Endodermal cell (in vitro differentiated cells): ENCODE measurements around the gene DNAJA3. TPM values are rescaled to one million over a fixed set of nuclear protein-coding genes. Genes with fewer than 3 reads are reported as not detected.

ENCODE experiments used
- DNase-seq: peaks from one replicate; pipeline ENCODE4 v3.0.0-alpha.2; 2017
- H3K27ac ChIP-seq: 2 replicates; pipeline ENCODE4 v1.5.1; 2013; ENCODE audit warnings: mild to moderate bottlenecking, low read depth, low read length, moderate library complexity
- H3K27me3 ChIP-seq: 2 replicates; pipeline ENCODE4 v1.6.1; 2013; ENCODE audit warnings: mild to moderate bottlenecking, low read length, moderate library complexity; ENCODE audit not compliant: insufficient read depth, control insufficient read depth, poor library complexity, severe bottlenecking
- H3K36me3 ChIP-seq: 2 replicates; pipeline ENCODE4 v1.7.0; 2013; ENCODE audit warnings: mild to moderate bottlenecking, low read length, moderate library complexity; ENCODE audit not compliant: control insufficient read depth, insufficient read depth
- H3K4me1 ChIP-seq: one replicate; pipeline ENCODE4 v1.7.0; 2013; ENCODE audit warnings: low read length; ENCODE audit not compliant: control insufficient read depth, insufficient read depth
- H3K4me3 ChIP-seq: 2 replicates; pipeline ENCODE4 v1.5.1; 2013; ENCODE audit warnings: mild to moderate bottlenecking, low read length, moderate library complexity
- H3K9ac ChIP-seq: 2 replicates; pipeline ENCODE4 v1.6.1; 2013; ENCODE audit warnings: mild to moderate bottlenecking, low read length, moderate library complexity; ENCODE audit not compliant: poor library complexity, severe bottlenecking; ENCODE audit errors: extremely low read depth
- H3K9me3 ChIP-seq: 2 replicates; pipeline ENCODE4 v1.6.1; 2013; ENCODE audit warnings: mild to moderate bottlenecking, low read length, moderate library complexity; ENCODE audit not compliant: control insufficient read depth
- H3K27ac Mint-ChIP-seq: 2 replicates; pipeline ENCODE4 v1.8.0; 2020; ENCODE audit warnings: mixed read lengths
- H3K27me3 Mint-ChIP-seq: 2 replicates; pipeline ENCODE4 v1.8.0; 2021; ENCODE audit warnings: mild to moderate bottlenecking, mixed read lengths; ENCODE audit not compliant: insufficient read depth
- H3K36me3 Mint-ChIP-seq: 2 replicates; pipeline ENCODE4 v1.8.0; 2020; ENCODE audit warnings: low read depth, mixed read lengths
- H3K4me1 Mint-ChIP-seq: 2 replicates; pipeline ENCODE4 v1.8.0; 2020; ENCODE audit warnings: mixed read lengths
- H3K4me3 Mint-ChIP-seq: 2 replicates; pipeline ENCODE4 v1.8.0; 2020; ENCODE audit warnings: mild to moderate bottlenecking, moderate library complexity, mixed read lengths
- H3K9me3 Mint-ChIP-seq: 2 replicates; pipeline ENCODE4 v1.8.0; 2020; ENCODE audit warnings: mild to moderate bottlenecking, mixed read lengths
- CTCF ChIP-seq: fragments of 200-600 bp; sonication (generic); conservative IDR thresholded peaks from 2 replicates; pipeline ENCODE4 v1.5.0; 2021; ENCODE audit warnings: antibody characterized with exemption, mild to moderate bottlenecking
- WGBS, 2 experiments: methylation state at CpG; one replicate each; pipeline versions ENCODE4 v1.1.5 to v1.1.7; 2013; ENCODE audit warnings: missing lambda C conversion rate in 2 of 2, mixed read lengths in 1 of 2; ENCODE audit not compliant: insufficient coverage in 1 of 2, insufficient read length in 1 of 2; 5-methylcytosine and 5-hydroxymethylcytosine counted together
- total RNA-seq, 2 donors: library from RNA; stranded (reverse); fragmentation: NEBNext Ultra II Directional in 1 of 2; extraction: Animal tissue kit (Norgen Biotek cat#: 25700) in 1 of 2; gene quantifications; 2 replicates in 1 of 2; 3 replicates in 1 of 2; pipeline ENCODE4 v1.2.1, GENCODE V29; 2021

DNAJA3 gene
- total RNA-seq, 2 donors from 2014 or later = 37.4 to 38.5 TPM

DNA sequence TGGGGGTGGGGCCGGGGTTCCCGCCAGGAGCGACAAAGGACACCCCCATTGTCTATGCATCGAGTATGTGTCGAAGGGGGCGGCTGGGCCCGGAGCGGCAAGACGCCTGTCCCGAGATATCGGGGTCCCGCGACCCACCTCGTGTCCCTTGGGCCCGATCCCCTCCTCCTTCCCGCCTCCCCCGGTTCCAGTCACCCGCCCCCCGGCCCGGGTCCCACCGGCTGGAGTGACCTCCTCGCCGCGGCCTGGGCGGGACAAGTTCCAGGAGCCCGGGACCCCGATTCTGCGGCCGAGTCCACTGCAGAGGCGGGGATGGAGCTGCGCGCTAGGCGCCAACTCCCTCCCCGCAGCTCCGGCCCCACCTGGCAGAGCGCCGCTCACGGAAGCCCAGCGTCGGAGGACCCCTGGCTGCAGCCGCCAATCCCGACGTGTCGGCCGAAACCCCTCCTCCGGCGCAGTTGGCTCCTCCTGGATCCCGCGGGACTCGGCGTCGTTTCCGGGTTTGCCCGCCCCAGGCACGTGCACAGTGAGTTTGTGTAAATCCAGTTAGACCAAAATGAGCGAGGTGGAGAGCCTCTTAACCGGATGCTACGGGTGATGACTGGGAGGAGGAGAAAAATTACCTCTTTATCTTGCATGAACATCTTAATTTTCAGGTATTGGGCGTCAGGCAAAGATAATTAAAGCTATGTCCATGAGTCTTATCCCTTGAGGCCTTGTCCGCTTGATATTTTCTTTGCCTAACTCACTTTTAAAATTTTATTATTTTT, 48.7 kb downstream of the DNAJA3 start, which contains the start of gene NMRAL1:
TSS of gene NMRAL1 (minus strand) at position 434 of the 770 bp plus-strand sequence. CDS start 493 bp downstream, outside the sequence.
- H3K27ac Mint-ChIP-seq = peak within 1 kb of the TSS; percentile 86
- no peaks in the 10 kb centered on the region for H3K36me3 ChIP-seq
- H3K9me3 ChIP-seq = peaks cover 7% of the 10 kb centered on the region
- peak; percentile 10 for TF ChIP-seq CTCF
- peaks cover 12% of the 10 kb centered on the region for H3K9me3 Mint-ChIP-seq
- peak within 1 kb of the TSS; percentile 92 for H3K4me3 ChIP-seq
- H3K4me3 Mint-ChIP-seq = peak within 1 kb of the TSS; percentile 68
- no peaks in the 10 kb centered on the region for H3K27me3 ChIP-seq
- peak; percentile 97 for DNase-seq
- H3K4me1 ChIP-seq = no peaks in the 10 kb centered on the region
- no peak within 1 kb of the TSS for H3K27ac ChIP-seq
- H3K9ac ChIP-seq = peak within 1 kb of the TSS; percentile 66
- H3K4me1 Mint-ChIP-seq = peaks cover 7% of the 10 kb centered on the region
- H3K36me3 Mint-ChIP-seq = peaks cover 13% of the 10 kb centered on the region
- H3K27me3 Mint-ChIP-seq = peaks cover 6% of the 10 kb centered on the region
- 5 to 10% methylated on average over 34 to 60 of the region's 60 CpGs for WGBS, 2 experiments

DNA sequence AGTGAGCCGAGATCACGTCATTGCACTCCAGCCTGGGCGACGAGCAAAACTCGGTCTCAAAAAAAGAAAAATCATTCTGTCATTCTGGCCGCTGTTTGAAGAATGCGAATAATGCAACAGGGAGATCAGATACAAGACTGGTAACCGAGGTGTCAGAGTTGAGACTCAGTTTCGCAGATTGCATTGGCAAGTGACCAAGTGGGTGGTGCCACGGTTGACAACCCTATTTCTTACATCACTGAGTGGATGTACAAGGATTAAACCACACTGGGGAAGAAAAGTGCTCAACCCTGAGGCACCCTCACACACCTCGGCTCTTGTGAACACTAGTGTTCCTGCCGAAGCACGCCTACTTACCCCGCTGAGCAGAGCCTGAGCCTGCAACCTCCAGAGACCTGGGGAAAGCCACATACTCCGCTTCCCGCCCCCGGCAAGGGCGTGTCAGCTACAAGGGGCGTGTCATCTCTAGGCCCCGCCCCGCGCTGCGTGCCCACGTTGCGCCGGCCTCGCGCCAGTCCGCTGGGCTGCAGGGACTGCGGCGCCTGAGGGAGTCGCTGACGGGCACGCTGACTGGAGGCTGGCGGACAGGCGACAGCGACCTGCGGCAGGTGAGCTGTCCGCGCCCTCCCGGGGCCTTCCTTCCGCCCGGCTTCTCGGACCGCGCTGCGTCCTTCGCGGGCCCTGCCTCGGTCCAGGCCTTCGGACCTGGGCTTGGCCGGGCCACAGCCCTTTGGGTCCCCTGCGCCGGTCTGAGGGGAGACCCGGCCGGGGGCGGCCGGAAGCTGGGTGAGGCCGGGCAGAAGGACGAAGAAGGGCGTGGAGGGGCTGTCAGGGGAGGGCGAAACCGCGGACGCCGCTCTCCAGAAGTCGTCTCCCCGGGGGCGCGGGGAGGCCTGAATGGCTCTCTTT, 50.5 kb downstream of the DNAJA3 start, which contains the start of gene HMOX2:
TSS of gene HMOX2 (plus strand) at position 519 of the 909 bp plus-strand sequence. CDS start 29,127 bp downstream, outside the sequence.
- H3K4me1 Mint-ChIP-seq = peaks cover 7% of the 10 kb centered on the region
- peak; percentile 66 for TF ChIP-seq CTCF
- 12 to 19% methylated on average over 44 to 70 of the region's 70 CpGs for WGBS, 2 experiments
- H3K9ac ChIP-seq = peak within 1 kb of the TSS; percentile 59
- H3K36me3 ChIP-seq = no peaks in the 10 kb centered on the region
- peaks cover 12% of the 10 kb centered on the region for H3K9me3 Mint-ChIP-seq
- peaks cover 7% of the 10 kb centered on the region for H3K9me3 ChIP-seq
- H3K4me3 ChIP-seq = peak within 1 kb of the TSS; percentile 90
- H3K27me3 Mint-ChIP-seq = peaks cover 6% of the 10 kb centered on the region
- no peaks in the 10 kb centered on the region for H3K27me3 ChIP-seq
- H3K4me3 Mint-ChIP-seq = peak within 1 kb of the TSS; percentile 68
- no peaks in the 10 kb centered on the region for H3K4me1 ChIP-seq
- peaks cover 11% of the 10 kb centered on the region for H3K36me3 Mint-ChIP-seq
- H3K27ac ChIP-seq = no peak within 1 kb of the TSS
- peak; percentile 99 for DNase-seq
- H3K27ac Mint-ChIP-seq = peak within 1 kb of the TSS; percentile 85

DNA sequence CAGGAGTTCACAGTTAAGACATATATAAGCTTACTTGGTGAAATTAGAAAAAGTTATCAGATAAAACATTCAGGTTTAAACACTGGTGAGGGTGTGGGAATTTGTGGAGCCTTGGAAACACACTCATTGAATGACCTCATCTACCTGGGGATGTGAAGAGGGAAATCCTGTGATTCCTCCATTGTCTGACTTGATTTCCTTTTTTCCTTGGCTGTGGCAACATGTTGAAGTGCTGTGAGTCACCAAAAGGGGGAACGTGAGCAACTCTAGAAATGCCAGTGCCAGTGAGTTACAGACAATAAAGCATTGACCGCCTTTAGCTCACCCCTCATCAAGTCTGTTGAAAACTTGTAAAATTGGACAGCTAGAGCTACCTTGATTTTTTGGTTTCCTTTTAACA, 52.3 kb downstream of the DNAJA3 start:
- H3K4me3 ChIP-seq = no peak overlapping the region
- peak overlapping the region; percentile 67 for H3K4me3 Mint-ChIP-seq
- peaks cover 8% of the 10 kb centered on the region for H3K36me3 Mint-ChIP-seq
- no peak overlapping the region for H3K27ac ChIP-seq
- no peaks in the 10 kb centered on the region for H3K4me1 ChIP-seq
- DNase-seq = peak; percentile 66
- H3K27me3 ChIP-seq = no peaks in the 10 kb centered on the region
- peaks cover 6% of the 10 kb centered on the region for H3K27me3 Mint-ChIP-seq
- peaks cover 7% of the 10 kb centered on the region for H3K9me3 ChIP-seq
- peak; percentile 62 for TF ChIP-seq CTCF
- H3K27ac Mint-ChIP-seq = no peak overlapping the region
- peaks cover 11% of the 10 kb centered on the region for H3K4me1 Mint-ChIP-seq
- no peak overlapping the region for H3K9ac ChIP-seq
- WGBS, 2 experiments = 77 to 83% methylated on average over 1 to 2 of the region's 2 CpGs
- H3K9me3 Mint-ChIP-seq = peaks cover 12% of the 10 kb centered on the region
- no peaks in the 10 kb centered on the region for H3K36me3 ChIP-seq
